HepG2 (cell line): Measurements from ENCODE around the gene NAPB. TPM values are rescaled to one million over a fixed set of nuclear protein-coding genes. Genes with fewer than 3 reads are reported as not detected.
A peak's percentile ranks its signal among the peaks of the same experiment; 100 is the strongest.

Experiments used
- ARNT2 ChIP-seq: sonication (generic); formaldehyde crosslinking; IDR thresholded peaks from 2 replicates; pipeline ENCODE4 v1.8.0; 2022; ENCODE audit warnings: mild to moderate bottlenecking, low read depth, missing genetic modification reagents, moderate library complexity
- ASH2L ChIP-seq: fragments of 300-600, 200-600 bp; sonication (generic); IDR thresholded peaks from 2 replicates; pipeline ENCODE4 v1.7.0; 2017; ENCODE audit warnings: low read depth, mild to moderate bottlenecking, moderate library complexity, mixed read lengths, low read length; ENCODE audit not compliant: insufficient read length
- EHMT2 ChIP-seq: fragments of 200-600 bp; sonication (generic); IDR thresholded peaks from 2 replicates; pipeline ENCODE4 v1.7.0; 2017; ENCODE audit warnings: antibody characterized with exemption, low read depth, low read length, borderline replicate concordance
- FOXK1 ChIP-seq: sonication (generic); formaldehyde crosslinking; IDR thresholded peaks from 2 replicates; pipeline ENCODE4 v1.4.0; 2020; ENCODE audit warnings: low read depth, missing genetic modification reagents, borderline replicate concordance
- HMG20A ChIP-seq: IDR thresholded peaks from 2 replicates; pipeline ENCODE4 v1.6.1; 2016; ENCODE audit warnings: borderline replicate concordance
- PPARG ChIP-seq: conservative IDR thresholded peaks from 2 replicates; pipeline ENCODE4 v1.6.1; 2016; ENCODE audit warnings: missing biosample characterization, missing genetic modification reagents
- REL ChIP-seq: sonication (generic); formaldehyde crosslinking; conservative IDR thresholded peaks from 2 replicates; pipeline ENCODE4 v1.8.0; 2022; ENCODE audit warnings: mild to moderate bottlenecking, missing genetic modification reagents, moderate library complexity
- SIX4 ChIP-seq: sonication (generic); formaldehyde crosslinking; IDR thresholded peaks from 2 replicates; pipeline ENCODE4 v1.4.0; 2020; ENCODE audit warnings: missing genetic modification reagents
- TAF15 ChIP-seq: fragments of 200-400 bp; formaldehyde crosslinking; IDR thresholded peaks from one replicate; pipeline ENCODE4 v1.6.1; 2018; ENCODE audit warnings: mild to moderate bottlenecking, low read depth, low read length; ENCODE audit not compliant: poor library complexity, severe bottlenecking
- YEATS4 ChIP-seq: sonication (generic); formaldehyde crosslinking; IDR thresholded peaks from 2 replicates; pipeline ENCODE4 v1.4.0; 2020; ENCODE audit warnings: missing genetic modification reagents, borderline replicate concordance
- ZBTB1 ChIP-seq: sonication (generic); formaldehyde crosslinking; IDR thresholded peaks from 2 replicates; pipeline ENCODE4 v1.4.0; 2020; ENCODE audit warnings: missing genetic modification reagents, borderline replicate concordance
- ZBTB7A ChIP-seq: sonication (generic); formaldehyde crosslinking; IDR thresholded peaks from 2 replicates; pipeline ENCODE4 v1.8.0; 2022; ENCODE audit warnings: mild to moderate bottlenecking, missing genetic modification reagents
- ZNF180 ChIP-seq: sonication (generic); formaldehyde crosslinking; IDR thresholded peaks from 2 replicates; pipeline ENCODE4 v1.4.0; 2020; ENCODE audit warnings: low read depth, missing genetic modification reagents, borderline replicate concordance
- ZNF629 ChIP-seq: sonication (generic); formaldehyde crosslinking; conservative IDR thresholded peaks from 2 replicates; pipeline ENCODE4 v1.5.0; 2020; ENCODE audit warnings: missing genetic modification reagents
- polyA plus RNA-seq, 8 experiments: library from polyadenylated mRNA; depleted of rRNA in 3 of 8; stranded (reverse) in 7 of 8; unstranded in 1 of 8; fragments of >200 nt; fragmentation: Illumina TruSeq in 4 of 8; extraction: Trizol in 4 of 8; gene quantifications; 2 replicates each; pipeline versions ENCODE4 v1.2.1 to v1.2.3, GENCODE V29; 2011 to 2016; ENCODE audit warnings: low read depth in 4 of 8, missing spikeins in 1 of 8, mixed read lengths in 1 of 8; ENCODE audit not compliant: insufficient read depth in 1 of 8
- total RNA-seq, 5 experiments: library from RNA; depleted of rRNA; stranded (reverse); fragments of >200 nt; fragmentation: Illumina TruSeq; extraction: Trizol; gene quantifications; 2 replicates each; pipeline ENCODE4 v1.2.3, GENCODE V29; 2016; ENCODE audit warnings: low read depth in 1 of 5
- TF ChIP-seq, protein P1 (sequence below), 2 experiments: fragments of 450-650 bp in 1 of 2; sonication (generic) in 1 of 2; formaldehyde crosslinking in 1 of 2; IDR thresholded peaks; 2 replicates each; pipeline versions ENCODE4 v1.6.1 to v1.8.0; 2016 to 2022; ENCODE audit warnings: antibody characterized with exemption in 1 of 2, mild to moderate bottlenecking in 1 of 2, missing genetic modification reagents in 1 of 2
- TF ChIP-seq, protein P2 (sequence below): sonication (generic); formaldehyde crosslinking; IDR thresholded peaks from 2 replicates; pipeline ENCODE4 v1.4.0; 2020; ENCODE audit warnings: missing genetic modification reagents, borderline replicate concordance

Gene NAPB
- total and polyA plus RNA-seq, 2 of the 13 experiments (the other 11 are each of a cell fraction or from before 2014, with no cell fraction given), result 15.2 to 16.1 TPM

DNA sequence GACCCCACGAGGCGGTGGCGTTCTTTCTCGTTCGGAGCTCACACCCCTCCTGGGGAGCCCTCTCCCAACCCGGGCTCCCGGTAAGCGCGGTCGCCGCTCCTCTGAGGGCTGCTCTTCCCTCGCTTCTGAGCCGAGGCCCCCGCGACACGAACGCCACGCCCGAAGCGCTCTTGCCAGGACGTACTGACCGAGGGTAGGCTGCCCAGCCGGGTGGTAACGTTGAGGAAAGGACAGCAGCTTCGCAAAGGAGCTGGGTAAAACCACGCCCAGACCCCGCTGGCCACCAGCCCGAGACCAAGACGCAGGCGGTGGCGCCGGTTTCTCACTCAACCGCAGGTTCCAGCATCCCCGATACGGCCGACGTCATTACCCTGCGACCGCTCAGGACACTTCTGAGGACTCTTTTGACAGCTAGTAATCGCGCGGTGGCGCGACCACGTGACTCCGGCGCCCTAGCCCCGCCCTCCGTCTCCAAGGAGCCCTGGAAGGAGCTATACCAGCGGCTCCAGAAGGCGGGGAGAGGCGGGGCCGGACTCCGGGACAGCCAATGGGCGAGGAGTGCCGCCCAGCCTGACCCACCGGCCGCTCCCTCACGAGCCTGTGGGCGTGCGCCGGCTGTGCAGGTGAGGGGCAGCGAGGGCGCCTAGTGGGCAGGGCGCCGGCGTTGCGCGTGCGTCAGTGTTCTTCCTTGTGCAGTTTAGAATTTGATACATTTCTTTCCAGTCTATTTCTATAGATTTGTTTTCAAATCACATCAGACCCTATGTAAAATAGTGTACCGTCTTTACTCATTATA, 63.3 kb downstream of the NAPB start (continued):
- TF ChIP-seq ZNF180 (CRISPR knock-in tag), result 0 out of 2 replicates have a peak, but pooled peaks have one; percentile 58
- TF ChIP-seq, protein P1, sequence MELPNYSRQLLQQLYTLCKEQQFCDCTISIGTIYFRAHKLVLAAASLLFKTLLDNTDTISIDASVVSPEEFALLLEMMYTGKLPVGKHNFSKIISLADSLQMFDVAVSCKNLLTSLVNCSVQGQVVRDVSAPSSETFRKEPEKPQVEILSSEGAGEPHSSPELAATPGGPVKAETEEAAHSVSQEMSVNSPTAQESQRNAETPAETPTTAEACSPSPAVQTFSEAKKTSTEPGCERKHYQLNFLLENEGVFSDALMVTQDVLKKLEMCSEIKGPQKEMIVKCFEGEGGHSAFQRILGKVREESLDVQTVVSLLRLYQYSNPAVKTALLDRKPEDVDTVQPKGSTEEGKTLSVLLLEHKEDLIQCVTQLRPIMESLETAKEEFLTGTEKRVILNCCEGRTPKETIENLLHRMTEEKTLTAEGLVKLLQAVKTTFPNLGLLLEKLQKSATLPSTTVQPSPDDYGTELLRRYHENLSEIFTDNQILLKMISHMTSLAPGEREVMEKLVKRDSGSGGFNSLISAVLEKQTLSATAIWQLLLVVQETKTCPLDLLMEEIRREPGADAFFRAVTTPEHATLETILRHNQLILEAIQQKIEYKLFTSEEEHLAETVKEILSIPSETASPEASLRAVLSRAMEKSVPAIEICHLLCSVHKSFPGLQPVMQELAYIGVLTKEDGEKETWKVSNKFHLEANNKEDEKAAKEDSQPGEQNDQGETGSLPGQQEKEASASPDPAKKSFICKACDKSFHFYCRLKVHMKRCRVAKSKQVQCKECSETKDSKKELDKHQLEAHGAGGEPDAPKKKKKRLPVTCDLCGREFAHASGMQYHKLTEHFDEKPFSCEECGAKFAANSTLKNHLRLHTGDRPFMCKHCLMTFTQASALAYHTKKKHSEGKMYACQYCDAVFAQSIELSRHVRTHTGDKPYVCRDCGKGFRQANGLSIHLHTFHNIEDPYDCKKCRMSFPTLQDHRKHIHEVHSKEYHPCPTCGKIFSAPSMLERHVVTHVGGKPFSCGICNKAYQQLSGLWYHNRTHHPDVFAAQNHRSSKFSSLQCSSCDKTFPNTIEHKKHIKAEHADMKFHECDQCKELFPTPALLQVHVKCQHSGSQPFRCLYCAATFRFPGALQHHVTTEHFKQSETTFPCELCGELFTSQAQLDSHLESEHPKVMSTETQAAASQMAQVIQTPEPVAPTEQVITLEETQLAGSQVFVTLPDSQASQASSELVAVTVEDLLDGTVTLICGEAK (IDR thresholded peaks at IDR 0.05), result no peak
- TF ChIP-seq, protein P1 (CRISPR knock-in tag; IDR thresholded peaks at IDR 0.05), result peak; percentile 90
- no peak for TF ChIP-seq HMG20A (CRISPR knock-in tag)
- peak; percentile 96 for TF ChIP-seq ASH2L
- TF ChIP-seq REL (CRISPR knock-in tag), result peak; percentile 84
- peak; percentile 87 for TF ChIP-seq ARNT2 (CRISPR knock-in tag)
- peak; percentile 96 for TF ChIP-seq TAF15
- TF ChIP-seq YEATS4 (CRISPR knock-in tag), result peak; percentile 91; the same call in 1 of the 2 replicates
- TF ChIP-seq SIX4, result no peak
- no peak for TF ChIP-seq ZBTB1 (CRISPR knock-in tag)
- TF ChIP-seq ZBTB7A (CRISPR knock-in tag), result peak; percentile 5; the same call in 1 of the 2 replicates
- TF ChIP-seq, protein P2, sequence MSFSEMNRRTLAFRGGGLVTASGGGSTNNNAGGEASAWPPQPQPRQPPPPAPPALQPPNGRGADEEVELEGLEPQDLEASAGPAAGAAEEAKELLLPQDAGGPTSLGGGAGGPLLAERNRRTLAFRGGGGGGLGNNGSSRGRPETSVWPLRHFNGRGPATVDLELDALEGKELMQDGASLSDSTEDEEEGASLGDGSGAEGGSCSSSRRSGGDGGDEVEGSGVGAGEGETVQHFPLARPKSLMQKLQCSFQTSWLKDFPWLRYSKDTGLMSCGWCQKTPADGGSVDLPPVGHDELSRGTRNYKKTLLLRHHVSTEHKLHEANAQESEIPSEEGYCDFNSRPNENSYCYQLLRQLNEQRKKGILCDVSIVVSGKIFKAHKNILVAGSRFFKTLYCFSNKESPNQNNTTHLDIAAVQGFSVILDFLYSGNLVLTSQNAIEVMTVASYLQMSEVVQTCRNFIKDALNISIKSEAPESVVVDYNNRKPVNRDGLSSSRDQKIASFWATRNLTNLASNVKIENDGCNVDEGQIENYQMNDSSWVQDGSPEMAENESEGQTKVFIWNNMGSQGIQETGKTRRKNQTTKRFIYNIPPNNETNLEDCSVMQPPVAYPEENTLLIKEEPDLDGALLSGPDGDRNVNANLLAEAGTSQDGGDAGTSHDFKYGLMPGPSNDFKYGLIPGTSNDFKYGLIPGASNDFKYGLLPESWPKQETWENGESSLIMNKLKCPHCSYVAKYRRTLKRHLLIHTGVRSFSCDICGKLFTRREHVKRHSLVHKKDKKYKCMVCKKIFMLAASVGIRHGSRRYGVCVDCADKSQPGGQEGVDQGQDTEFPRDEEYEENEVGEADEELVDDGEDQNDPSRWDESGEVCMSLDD (CRISPR knock-in tag), result no peak; the same call in 1 of the 2 replicates
- TF ChIP-seq EHMT2, result no peak
- peak; percentile 42; the same call in 1 of the 2 replicates for TF ChIP-seq PPARG (CRISPR knock-in tag)
- TF ChIP-seq ZNF629 (CRISPR knock-in tag), result no peak
- peak; percentile 96 for TF ChIP-seq FOXK1 (CRISPR knock-in tag)
